Neural progenitor cell (in vitro differentiated cells): Measurements from ENCODE around the gene PLCD3.

Experiments used
- EZH2phosphoT487 ChIP-seq: fragments of 200-600 bp; sonication (generic); IDR thresholded peaks from 2 replicates; pipeline ENCODE4 v1.6.1; 2017; ENCODE audit warnings: antibody characterized with exemption
- TF ChIP-seq, protein P1 (sequence below): fragments of 200-600 bp; sonication (generic); IDR thresholded peaks from 2 replicates; pipeline ENCODE4 v1.5.1; 2017; ENCODE audit warnings: antibody characterized with exemption, mild to moderate bottlenecking

DNA sequence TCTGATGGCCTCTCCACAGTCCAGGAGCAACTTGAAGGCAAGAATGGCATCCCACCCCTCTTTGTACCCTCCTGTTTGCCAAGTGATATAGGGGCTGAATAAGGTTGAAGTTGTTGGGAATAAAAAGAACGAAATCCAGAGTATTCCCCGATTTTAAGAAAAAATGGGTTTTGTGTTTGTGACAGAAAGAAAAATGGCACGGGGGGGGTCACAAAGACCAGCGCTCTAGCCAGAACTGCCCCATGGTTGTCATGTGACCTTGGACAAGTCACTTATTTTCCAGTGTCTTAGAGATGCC is 14.2 kb upstream of the PLCD3 start:
- TF ChIP-seq, protein P1, sequence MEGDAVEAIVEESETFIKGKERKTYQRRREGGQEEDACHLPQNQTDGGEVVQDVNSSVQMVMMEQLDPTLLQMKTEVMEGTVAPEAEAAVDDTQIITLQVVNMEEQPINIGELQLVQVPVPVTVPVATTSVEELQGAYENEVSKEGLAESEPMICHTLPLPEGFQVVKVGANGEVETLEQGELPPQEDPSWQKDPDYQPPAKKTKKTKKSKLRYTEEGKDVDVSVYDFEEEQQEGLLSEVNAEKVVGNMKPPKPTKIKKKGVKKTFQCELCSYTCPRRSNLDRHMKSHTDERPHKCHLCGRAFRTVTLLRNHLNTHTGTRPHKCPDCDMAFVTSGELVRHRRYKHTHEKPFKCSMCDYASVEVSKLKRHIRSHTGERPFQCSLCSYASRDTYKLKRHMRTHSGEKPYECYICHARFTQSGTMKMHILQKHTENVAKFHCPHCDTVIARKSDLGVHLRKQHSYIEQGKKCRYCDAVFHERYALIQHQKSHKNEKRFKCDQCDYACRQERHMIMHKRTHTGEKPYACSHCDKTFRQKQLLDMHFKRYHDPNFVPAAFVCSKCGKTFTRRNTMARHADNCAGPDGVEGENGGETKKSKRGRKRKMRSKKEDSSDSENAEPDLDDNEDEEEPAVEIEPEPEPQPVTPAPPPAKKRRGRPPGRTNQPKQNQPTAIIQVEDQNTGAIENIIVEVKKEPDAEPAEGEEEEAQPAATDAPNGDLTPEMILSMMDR, result no peak
- no peak for TF ChIP-seq EZH2phosphoT487
